Measurements from ENCODE around the gene QPRT. TPM values are rescaled to one million over a fixed set of nuclear protein-coding genes. Genes with fewer than 3 reads are reported as not detected.

QPRT gene
- total RNA-seq, result 124 and 265 TPM in 2 replicates

DNA sequence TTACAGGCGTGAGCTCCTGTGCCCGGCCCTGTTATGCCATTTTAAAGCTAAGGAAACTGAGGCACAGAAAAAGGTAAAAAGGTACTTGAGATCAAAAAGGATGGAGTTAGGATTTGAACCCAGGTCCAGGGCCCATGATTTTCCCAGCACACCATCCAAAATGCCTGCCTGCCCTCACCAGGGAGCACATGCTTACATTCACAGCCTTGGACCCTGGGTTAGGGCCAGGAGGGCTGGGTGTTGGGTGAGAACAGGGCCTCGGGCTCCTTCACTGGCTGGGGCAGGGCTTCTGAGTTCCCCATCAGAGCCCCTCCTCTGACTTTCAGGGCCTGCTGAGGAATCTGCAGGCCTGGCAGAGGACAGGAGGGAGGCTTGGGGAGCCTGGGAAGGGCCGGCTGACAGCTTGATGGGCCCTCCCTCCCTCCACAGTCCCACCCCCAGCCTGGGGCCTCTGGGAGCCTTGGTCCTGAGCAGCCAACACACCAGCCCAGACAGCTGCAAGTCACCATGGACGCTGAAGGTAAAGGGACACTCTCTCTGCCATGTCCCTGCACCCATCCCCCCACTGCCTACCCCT, at the start of gene QPRT:
QPRT (plus strand) TSS at position 490 of the 577 bp plus-strand sequence; CDS start at position 508, 18 bp downstream.

DNA sequence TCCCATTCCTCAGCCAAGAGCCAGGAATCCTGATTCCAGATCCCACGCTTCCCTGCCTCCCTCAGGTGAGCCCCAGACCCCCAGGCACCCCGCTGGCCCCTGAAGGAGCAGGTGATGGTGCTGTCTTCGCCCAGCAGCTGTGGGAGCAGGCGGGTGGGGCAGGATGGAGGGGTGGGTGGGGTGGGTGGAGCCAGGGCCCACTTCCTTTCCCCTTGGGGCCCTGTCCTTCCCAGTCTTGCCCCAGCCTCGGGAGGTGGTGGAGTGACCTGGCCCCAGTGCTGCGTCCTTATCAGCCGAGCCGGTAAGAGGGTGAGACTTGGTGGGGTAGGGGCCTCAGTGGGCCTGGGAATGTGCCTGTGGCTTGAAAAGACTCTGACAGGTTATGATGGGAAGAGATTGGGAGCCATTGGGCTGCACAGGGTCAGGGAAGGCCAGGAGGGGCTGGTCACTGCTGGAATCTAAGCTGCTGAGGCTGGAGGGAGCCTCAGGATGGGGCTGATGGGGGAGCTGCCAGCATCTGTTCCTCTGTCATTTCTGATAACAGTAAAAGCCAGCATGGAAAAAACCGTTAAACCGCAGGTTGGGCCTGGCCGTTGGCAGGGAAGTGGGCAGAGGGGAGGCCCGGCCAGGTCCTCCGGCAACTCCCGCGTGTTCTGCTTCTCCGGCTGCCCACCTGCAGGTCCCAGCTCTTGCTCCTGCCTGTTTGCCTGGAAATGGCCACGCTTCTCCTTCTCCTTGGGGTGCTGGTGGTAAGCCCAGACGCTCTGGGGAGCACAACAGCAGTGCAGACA, 15.8 kb upstream of the QPRT start, which contains the start of gene SPN:
SPN (plus strand) TSS at position 232 of the 791 bp plus-strand sequence; CDS start at position 714, 482 bp downstream.

DNA sequence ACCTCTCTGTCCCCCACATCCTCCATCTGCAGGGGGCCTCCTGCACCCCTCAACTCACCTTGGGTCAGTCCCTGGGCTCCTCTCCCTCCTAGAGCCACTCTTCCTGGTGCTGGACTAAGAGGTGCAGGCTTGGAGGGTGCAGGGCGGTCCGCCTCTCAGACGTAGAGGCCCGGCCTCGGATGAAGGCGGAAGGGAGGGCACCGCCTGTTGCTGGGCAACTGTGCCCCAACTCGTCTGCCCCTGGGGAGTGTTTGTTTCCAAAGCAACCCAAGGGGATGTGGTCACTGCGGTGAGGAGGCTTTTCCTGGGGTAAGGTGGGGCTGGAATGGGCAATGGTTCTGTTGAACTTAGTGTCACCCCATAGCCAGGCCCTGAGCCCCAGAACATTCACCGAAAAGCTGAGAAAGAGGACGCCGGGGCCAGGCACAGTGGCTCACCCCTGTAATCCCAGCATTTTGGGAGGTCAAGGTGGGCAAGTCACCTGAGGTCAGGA, 66.9 kb downstream of the QPRT start, which contains the start of gene C16orf54:
C16orf54 (minus strand) TSS at position 138 of the 493 bp plus-strand sequence. CDS start 1,039 bp downstream, outside the sequence.

Other genes with a start within 250 kb of the QPRT start
- 17.2 and 36.0 TPM in 2 replicates for gene BOLA2, start 224.8 kb upstream of the QPRT start, total RNA-seq
- gene SLX1B, start 224.6 kb upstream of the QPRT start, total RNA-seq, result 32.5 and 48.1 TPM in 2 replicates
- gene SULT1A4, start 219.3 kb upstream of the QPRT start, total RNA-seq, result 1.4 and 2.1 TPM in 2 replicates
- 6.5 and 14.8 TPM in 2 replicates for gene NPIPB12, start 172.8 kb upstream of the QPRT start, total RNA-seq
- gene SPN, start 15.9 kb upstream of the QPRT start, total RNA-seq, result 0.25 and 0.49 TPM in 2 replicates
- gene C16orf54, start 66.8 kb downstream of the QPRT start, total RNA-seq, result under 0.01 TPM in 1 of 2 replicates, not detected in the other
- not detected in 2 replicates for gene ZG16, start 99.1 kb downstream of the QPRT start, total RNA-seq
- 19.4 and 130 TPM in 2 replicates for gene KIF22, start 111.6 kb downstream of the QPRT start, total RNA-seq
- 482 and 486 TPM in 2 replicates for gene MAZ, start 127.3 kb downstream of the QPRT start, total RNA-seq
- gene PRRT2, start 133.0 kb downstream of the QPRT start, total RNA-seq, result 0.25 and 0.98 TPM in 2 replicates
- gene PAGR1, start 137.0 kb downstream of the QPRT start, total RNA-seq, result 19.9 and 38.3 TPM in 2 replicates
- 178 and 255 TPM in 2 replicates for gene MVP, start 141.3 kb downstream of the QPRT start, total RNA-seq
- gene CDIPT, start 184.0 kb downstream of the QPRT start, total RNA-seq, result 94.5 and 128 TPM in 2 replicates
- gene SEZ6L2, start 220.4 kb downstream of the QPRT start, total RNA-seq, result 13.0 and 66.6 TPM in 2 replicates
- 13.9 and 25.9 TPM in 2 replicates for gene ASPHD1, start 221.3 kb downstream of the QPRT start, total RNA-seq
- 11.4 and 12.5 TPM in 2 replicates for gene KCTD13, start 247.0 kb downstream of the QPRT start, total RNA-seq